HG03139 (cell line): Measurements from ENCODE around the gene PIK3C3.

Experiments
- ATAC-seq: cut with Tn5 transposase; IDR thresholded peaks from one replicate; pipeline ENCODE4 v1.9.1; 2021; ENCODE audit not compliant: unreplicated experiment

The PIK3C3 gene

GRCh38 chr18:42113529-42114191 lies 158.6 kb downstream of the PIK3C3 start:
- peak; percentile 31 for ATAC-seq

GRCh38 chr18:42114310-42114943 lies 159.4 kb downstream of the PIK3C3 start:
- ATAC-seq = peak; percentile 89

GRCh38 chr18:42126586-42126985 lies 171.6 kb downstream of the PIK3C3 start:
- no peak for ATAC-seq

GRCh38 chr18:42131066-42131929 lies 176.3 kb downstream of the PIK3C3 start:
- ATAC-seq = no peak

GRCh38 chr18:42131930-42132244 lies 176.9 kb downstream of the PIK3C3 start:
- ATAC-seq = no peak
